Ureter (tissue), 1 donor: ENCODE data around the gene RNASE7. TPM values are rescaled to one million over a fixed set of nuclear protein-coding genes. Genes with fewer than 3 reads are reported as not detected.
A peak's percentile ranks its signal among the peaks of the same experiment; 100 is the strongest.

Experiments used
- DNase-seq: peaks from one replicate; pipeline ENCODE4 v3.0.0-alpha.2; 2020; ENCODE audit warnings: low spot score
- total RNA-seq: library from RNA; stranded (reverse); gene quantifications from one replicate; pipeline ENCODE4 v1.2.4, GENCODE V29; 2023
- donor health status: DM: yes; HTN: yes; CAD: no.

RNASE7 gene
- total RNA-seq, 1 donor from 2014 or later: 0.94 TPM

GRCh38 chr14:21086908-21087293, 44.7 kb downstream of the RNASE7 start:
- DNase-seq: no peak

- no peak for DNase-seq
Observed at GRCh38 chr14:21087294-21088091, 45.3 kb downstream of the RNASE7 start.

DNA sequence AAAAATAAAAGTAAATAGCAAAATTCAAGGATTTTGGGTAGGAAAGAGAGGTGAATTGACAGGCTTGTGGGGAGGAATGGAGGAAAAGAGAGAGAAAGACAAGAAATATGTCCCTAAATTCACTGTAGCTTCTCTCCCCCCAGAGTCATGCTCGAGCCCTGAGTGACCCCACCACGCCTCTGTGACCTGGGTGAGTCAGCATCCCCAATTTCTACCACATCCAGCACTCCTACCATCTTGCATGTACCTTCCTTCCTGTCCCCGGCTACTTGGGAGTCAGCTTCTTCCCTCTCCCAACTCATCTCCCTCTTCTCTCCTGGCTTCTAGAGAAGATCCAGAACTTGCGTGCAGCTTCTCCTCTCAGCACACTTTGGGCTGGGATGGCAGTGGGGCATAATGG, 46.5 kb downstream of the RNASE7 start:
- no peak for DNase-seq

- no peak for DNase-seq
Observed at GRCh38 chr14:21089271-21089670, 47.1 kb downstream of the RNASE7 start.

- DNase-seq: no peak
Observed at GRCh38 chr14:21089877-21090193, 47.7 kb downstream of the RNASE7 start.

- no peak for DNase-seq
Observed at GRCh38 chr14:21090194-21090939, 48.2 kb downstream of the RNASE7 start.

DNA sequence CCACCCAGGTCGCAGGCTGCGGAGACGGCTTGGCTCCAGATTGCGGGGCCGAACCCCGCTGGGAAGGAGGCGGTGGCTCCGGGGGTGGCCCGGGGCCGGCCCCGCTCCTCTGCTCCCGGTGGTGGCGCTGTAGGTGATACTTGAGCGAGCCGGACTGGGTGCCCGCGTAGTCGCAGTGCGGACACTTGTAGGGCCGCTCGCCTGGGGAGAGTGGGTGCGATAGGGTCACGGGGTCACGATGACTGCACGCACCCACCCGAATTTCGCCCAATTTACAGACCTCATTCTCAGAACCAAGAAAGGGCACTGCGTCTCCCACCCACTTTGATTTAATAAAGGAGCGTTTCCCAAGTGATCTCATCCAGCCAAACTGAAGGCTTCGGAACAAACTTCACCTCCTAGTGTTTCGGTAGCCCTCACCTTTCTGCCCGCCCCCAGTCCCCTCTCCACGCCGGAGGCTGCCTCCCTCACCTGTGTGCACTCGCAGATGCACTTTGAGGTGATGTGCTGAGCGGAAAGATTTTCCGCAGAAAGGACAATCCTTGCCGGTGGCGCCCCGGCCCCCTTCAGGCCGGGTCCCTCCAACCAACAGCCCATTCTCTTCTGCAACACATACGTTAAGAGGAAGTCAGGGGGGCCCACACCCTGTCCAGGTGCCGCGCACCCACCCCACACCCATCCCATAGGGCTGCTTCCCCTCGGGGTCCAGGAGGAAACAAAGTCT, 48.9 kb downstream of the RNASE7 start:
- no peak for DNase-seq

- DNase-seq: no peak
Observed at GRCh38 chr14:21091821-21092272, 49.7 kb downstream of the RNASE7 start.

DNA sequence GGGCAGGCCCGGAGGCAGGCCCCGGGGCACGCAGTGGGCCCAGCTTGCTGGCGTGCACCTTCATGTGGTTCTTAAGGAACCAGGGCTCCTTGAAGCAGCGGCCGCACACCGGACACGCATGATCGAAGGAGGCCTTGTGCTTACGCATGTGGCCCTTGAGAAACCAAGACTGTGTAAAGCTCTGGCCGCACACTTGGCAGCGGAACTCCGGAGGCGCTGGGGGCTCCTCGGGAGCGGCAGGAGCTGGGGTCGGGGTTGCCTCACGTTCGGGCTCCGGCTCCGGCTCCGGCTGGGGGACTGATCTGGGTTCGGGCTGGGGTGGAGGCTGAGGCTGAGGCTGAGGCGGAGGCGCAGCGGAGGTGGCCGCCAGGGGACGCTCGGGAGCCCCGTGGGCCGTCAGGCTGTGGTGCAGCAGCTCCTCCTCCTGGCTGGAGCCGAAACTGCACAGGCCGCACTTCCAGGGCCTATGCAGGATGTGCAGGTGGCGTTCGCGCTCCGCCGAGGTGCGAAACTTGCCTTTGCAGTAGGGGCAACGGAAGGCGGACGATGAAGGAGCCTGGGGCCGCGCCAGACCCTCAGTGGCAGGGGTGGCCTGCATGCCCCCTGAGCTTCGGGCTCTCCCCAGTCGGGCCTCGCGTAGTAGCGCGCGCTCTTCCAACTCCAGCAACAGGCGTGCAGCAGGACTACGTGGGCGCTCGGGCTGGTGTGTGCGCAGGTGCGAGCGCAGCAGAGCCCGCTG, 50.3 kb downstream of the RNASE7 start:
- peak; percentile 87 for DNase-seq

GRCh38 chr14:21093018-21093417, 50.9 kb downstream of the RNASE7 start:
- no peak for DNase-seq

Other genes with a start within 250 kb of the RNASE7 start
- gene RNASE1, start 239.5 kb upstream of the RNASE7 start, total RNA-seq: 67.3 TPM
- not detected for gene RNASE3, start 151.0 kb upstream of the RNASE7 start, total RNA-seq
- gene RNASE2, start 86.9 kb upstream of the RNASE7 start, total RNA-seq: 1.1 TPM
- 70.0 TPM for gene METTL17, start 52.4 kb upstream of the RNASE7 start, total RNA-seq
- gene SLC39A2, start 43.1 kb upstream of the RNASE7 start, total RNA-seq: 0.83 TPM
- gene NDRG2, start 17.3 kb upstream of the RNASE7 start, total RNA-seq: 188 TPM
- gene TPPP2, start 12.1 kb upstream of the RNASE7 start, total RNA-seq: 0.62 TPM
- not detected for gene RNASE13, start 7.6 kb upstream of the RNASE7 start, total RNA-seq
- not detected for gene RNASE8, start 15.5 kb downstream of the RNASE7 start, total RNA-seq
- gene ARHGEF40, start 27.9 kb downstream of the RNASE7 start, total RNA-seq: 41.2 TPM
- 47.2 TPM for gene ZNF219, start 56.3 kb downstream of the RNASE7 start, total RNA-seq
- gene TMEM253, start 58.7 kb downstream of the RNASE7 start, total RNA-seq: 1.6 TPM
- gene OR5AU1, start 113.7 kb downstream of the RNASE7 start, total RNA-seq: not detected
- 591 TPM for gene HNRNPC, start 227.1 kb downstream of the RNASE7 start, total RNA-seq
- 0.49 TPM for gene RPGRIP1, start 237.7 kb downstream of the RNASE7 start, total RNA-seq